Measurements from ENCODE around the gene CD22.

Gene CD22

DNA sequence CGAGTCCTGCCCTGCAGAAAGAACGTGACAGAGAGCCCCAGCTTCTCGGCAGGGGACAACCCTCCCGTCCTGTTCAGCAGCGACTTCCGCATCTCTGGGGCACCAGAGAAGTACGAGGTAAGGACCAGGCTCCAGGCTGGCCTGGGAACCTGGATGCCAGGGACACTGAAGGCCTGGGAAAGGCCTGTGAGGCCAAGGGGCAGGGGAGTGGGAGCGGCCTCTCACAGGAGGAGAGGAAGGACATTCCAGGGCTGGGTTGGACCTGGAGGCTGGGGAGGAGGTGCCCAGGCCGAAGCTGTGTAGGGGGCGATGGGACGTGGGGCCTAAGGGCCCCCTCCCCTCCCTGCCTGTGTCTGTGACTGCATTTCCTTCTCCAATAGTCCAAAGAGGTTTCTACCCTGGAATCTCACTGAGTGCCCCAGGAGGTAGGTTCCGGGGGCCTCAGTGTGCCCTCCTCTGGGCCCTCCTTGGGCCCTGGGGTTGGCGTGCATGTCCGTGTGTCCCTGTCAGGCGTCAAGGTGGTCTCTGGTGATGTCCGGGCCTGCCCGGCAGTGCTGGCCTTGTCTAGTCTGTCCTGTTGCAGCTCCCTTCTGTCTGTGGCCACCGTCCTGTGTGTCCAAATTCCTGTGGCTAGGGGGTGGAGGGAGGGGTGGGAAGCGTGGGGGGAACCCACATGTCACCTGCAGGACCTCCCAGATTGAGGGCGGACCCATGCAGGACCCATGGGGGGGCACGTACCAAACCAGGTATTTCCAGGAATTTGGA, 16.9 kb upstream of the CD22 start:
- CTCF ChIA-PET, result interaction anchor here (0.6 kb wide), 1 partner anchor 266 kb away, joined by 3 read pairs; no protein-coding TSS in a partner anchor
- DNase-seq (ENCODE audit: low spot score), result no peak
- POLR2A ChIA-PET (ENCODE audit: low non-redundant PET), result interaction anchor here (0.5 kb wide), 1 partner anchor 37 kb away, joined by 4 read pairs; no protein-coding TSS in a partner anchor
- TF ChIP-seq, protein P1, sequence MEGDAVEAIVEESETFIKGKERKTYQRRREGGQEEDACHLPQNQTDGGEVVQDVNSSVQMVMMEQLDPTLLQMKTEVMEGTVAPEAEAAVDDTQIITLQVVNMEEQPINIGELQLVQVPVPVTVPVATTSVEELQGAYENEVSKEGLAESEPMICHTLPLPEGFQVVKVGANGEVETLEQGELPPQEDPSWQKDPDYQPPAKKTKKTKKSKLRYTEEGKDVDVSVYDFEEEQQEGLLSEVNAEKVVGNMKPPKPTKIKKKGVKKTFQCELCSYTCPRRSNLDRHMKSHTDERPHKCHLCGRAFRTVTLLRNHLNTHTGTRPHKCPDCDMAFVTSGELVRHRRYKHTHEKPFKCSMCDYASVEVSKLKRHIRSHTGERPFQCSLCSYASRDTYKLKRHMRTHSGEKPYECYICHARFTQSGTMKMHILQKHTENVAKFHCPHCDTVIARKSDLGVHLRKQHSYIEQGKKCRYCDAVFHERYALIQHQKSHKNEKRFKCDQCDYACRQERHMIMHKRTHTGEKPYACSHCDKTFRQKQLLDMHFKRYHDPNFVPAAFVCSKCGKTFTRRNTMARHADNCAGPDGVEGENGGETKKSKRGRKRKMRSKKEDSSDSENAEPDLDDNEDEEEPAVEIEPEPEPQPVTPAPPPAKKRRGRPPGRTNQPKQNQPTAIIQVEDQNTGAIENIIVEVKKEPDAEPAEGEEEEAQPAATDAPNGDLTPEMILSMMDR (conservative IDR thresholded peaks at IDR 0.05; ENCODE audit: low read depth), result no peak
- H3K27ac ChIP-seq, result no peak overlapping the region; the same call in 1 of the 2 replicates

DNA sequence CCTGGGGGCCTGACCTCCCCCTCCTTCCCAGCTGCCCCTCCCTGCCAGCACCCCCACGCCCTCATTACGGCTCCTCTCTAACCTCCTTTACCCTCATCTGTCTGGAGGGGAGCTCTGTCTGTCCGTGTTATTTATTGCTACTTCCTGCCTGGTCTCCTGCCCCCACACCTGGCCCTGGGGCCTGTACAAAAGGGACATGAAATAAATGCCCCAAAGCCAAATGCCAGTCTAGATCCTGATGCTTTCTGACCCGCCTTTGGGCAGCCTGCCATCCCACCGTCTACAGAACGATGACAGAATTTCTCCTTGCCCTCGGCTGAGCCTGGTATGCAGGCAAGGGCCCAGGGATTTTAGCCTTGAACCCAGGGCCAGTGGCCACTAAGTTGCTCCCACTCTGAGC, 15.4 kb upstream of the CD22 start:
- peak overlapping the region; percentile 32 for H3K27ac ChIP-seq
- CTCF ChIA-PET, result interaction anchor here (0.6 to 1.4 kb wide), 3 partner anchors 44 to 507 kb away, joined by 3 to 6 read pairs (median 4); no protein-coding TSS in a partner anchor
- POLR2A ChIA-PET (ENCODE audit: low non-redundant PET), result no interaction called here
- DNase-seq (ENCODE audit: low spot score), result no peak
- TF ChIP-seq, protein P1 (conservative IDR thresholded peaks at IDR 0.05; ENCODE audit: low read depth), result no peak

- ChIA-PET POLR2A (ENCODE audit: low non-redundant PET) (no interaction called here), CTCF (interaction anchor here (0.6 to 1.4 kb wide), 3 partner anchors 44 to 506 kb away, joined by 3 to 6 read pairs (median 4); no protein-coding TSS in a partner anchor)
- TF ChIP-seq, protein P1 (conservative IDR thresholded peaks at IDR 0.05; ENCODE audit: low read depth), result no peak
- peak overlapping the region; percentile 32 for H3K27ac ChIP-seq
- DNase-seq (ENCODE audit: low spot score), result no peak
These were observed 15.0 kb upstream of the CD22 start for GRCh38 chr19:35314031-35314430.

- CTCF ChIA-PET, result interaction anchor here (1.4 kb wide), 2 partner anchors 38 to 45 kb away, joined by 4 read pairs; no protein-coding TSS in a partner anchor
These were observed 14.0 kb upstream of the CD22 start for GRCh38 chr19:35314858-35315470.

DNA sequence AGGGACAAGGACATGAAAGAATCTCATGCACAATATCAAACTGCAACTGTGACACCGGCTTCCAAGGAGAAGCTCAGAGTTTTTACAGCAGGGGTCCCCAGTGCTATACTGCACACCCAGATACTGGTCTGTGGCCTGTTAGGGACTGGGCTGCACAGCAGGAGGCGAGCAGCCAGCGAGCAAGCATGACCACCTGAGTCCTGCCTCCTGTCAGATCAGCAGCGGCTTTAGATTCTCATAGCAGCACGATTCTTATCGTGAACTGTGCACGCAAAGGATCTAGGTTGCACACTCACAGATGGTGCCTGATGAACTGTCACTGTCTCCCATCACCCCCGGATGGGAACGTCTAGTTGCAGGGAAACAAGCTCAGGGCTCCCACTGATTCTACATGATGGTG, 13.1 kb upstream of the CD22 start:
- H3K27ac ChIP-seq, result no peak overlapping the region; the same call in 1 of the 2 replicates
- TF ChIP-seq, protein P1 (conservative IDR thresholded peaks at IDR 0.05; ENCODE audit: low read depth), result no peak
- DNase-seq (ENCODE audit: low spot score), result no peak
- POLR2A ChIA-PET (ENCODE audit: low non-redundant PET), result no interaction called here
- CTCF ChIA-PET, result interaction anchor here (1.4 kb wide), 1 partner anchor 37 kb away, joined by 4 read pairs; no protein-coding TSS in a partner anchor

More at GRCh38 chr19:35314858-35315470, 14.0 kb upstream of the CD22 start:
- TF ChIP-seq, protein P1 (conservative IDR thresholded peaks at IDR 0.05; ENCODE audit: low read depth), result no peak
- H3K27ac ChIP-seq, result no peak overlapping the region
- POLR2A ChIA-PET (ENCODE audit: low non-redundant PET), result no interaction called here
- DNase-seq (ENCODE audit: low spot score), result no peak

DNA sequence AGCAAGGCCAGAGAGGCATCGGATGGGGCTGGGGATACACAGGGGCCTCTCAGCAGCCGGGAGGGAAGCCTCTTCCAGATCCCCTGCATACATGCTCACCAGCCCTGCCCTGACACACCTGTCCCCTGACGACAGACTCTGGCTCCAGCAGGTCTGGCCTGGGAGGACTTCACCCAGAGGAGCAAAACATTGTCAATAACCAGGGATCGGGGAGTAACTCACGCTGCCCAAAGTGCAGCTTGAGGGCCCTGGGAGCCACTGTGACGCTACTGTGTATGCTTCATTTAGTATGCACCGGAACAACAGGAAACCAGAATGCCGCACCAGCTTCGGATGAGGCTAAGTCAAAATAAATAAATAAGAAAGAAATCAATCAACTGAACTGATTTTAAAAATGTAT, 12.4 kb upstream of the CD22 start:
- CTCF ChIA-PET, result interaction anchor here (1.4 kb wide), 1 partner anchor 36 kb away, joined by 4 read pairs; no protein-coding TSS in a partner anchor
- no peak for DNase-seq (ENCODE audit: low spot score)
- POLR2A ChIA-PET (ENCODE audit: low non-redundant PET), result no interaction called here
- TF ChIP-seq, protein P1 (conservative IDR thresholded peaks at IDR 0.05; ENCODE audit: low read depth), result no peak
- peak overlapping the region; percentile 84 for H3K27ac ChIP-seq

All from RWPE1 (cell line).